Vagina (tissue), 2 donors: Measurements from ENCODE around the gene KCNMB3. TPM values are rescaled to one million over a fixed set of nuclear protein-coding genes. Genes with fewer than 3 reads are reported as not detected.
"Not testable (repeated sequence)": the region's sequence is repeated elsewhere in the genome, so short reads cannot be mapped to it uniquely, and the experiment has no call there.

Experiments
- DNase-seq, 2 donors: peaks; one replicate each; pipeline ENCODE4 v3.0.0-alpha.2; 2017; ENCODE audit errors: extremely low spot score in 2 of 2
- H3K27ac ChIP-seq: fragments of 200-600 bp; sonication (generic); one replicate; pipeline ENCODE4 v1.5.1; 2019
- H3K27me3 ChIP-seq: fragments of 200-600 bp; sonication (generic); one replicate; pipeline ENCODE4 v1.5.1; 2019
- H3K36me3 ChIP-seq, 2 donors: fragments of 200-600 bp; sonication (generic); one replicate each; pipeline ENCODE4 v1.5.1; 2017 to 2019
- H3K4me1 ChIP-seq: fragments of 200-600 bp; sonication (generic); one replicate; pipeline ENCODE4 v1.5.1; 2019
- H3K4me3 ChIP-seq, 2 donors: fragments of 200-600 bp; sonication (generic); 1 replicate in 1 of 2; 2 replicates in 1 of 2; pipeline ENCODE4 v1.5.1; 2016 to 2019
- H3K9me3 ChIP-seq: fragments of 200-600 bp; sonication (generic); one replicate; pipeline ENCODE4 v1.5.1; 2019
- POLR2A ChIP-seq, 2 donors: fragments of 450-650 bp; IDR thresholded peaks; one replicate each; pipeline ENCODE4 v1.6.1; 2017; ENCODE audit warnings: antibody characterized with exemption in 2 of 2, mild to moderate bottlenecking in 2 of 2, moderate library complexity in 2 of 2
- POLR2AphosphoS5 ChIP-seq, 2 donors: sonication (generic); formaldehyde crosslinking; IDR thresholded peaks; one replicate each; pipeline ENCODE4 v1.9.0; 2017; ENCODE audit warnings: antibody characterized with exemption in 2 of 2, mild to moderate bottlenecking in 2 of 2, low read depth in 1 of 2; ENCODE audit not compliant: insufficient read depth in 1 of 2
- intact Hi-C: fragments of 100-400 bp; cut with DNase I; formaldehyde crosslinking; loops from one replicate; pipeline ENCODE4 v1.15.1; 2023
- total RNA-seq: library from RNA; depleted of rRNA; stranded (reverse); fragments of >200 nt; gene quantifications from one replicate; pipeline ENCODE4 v1.2.3, GENCODE V29; 2016
- TF ChIP-seq, protein P1 (sequence below), 3 experiments: fragments of 450-650 bp in 2 of 3; fragments of 200-600 bp in 1 of 3; sonication (generic) in 1 of 3; IDR thresholded peaks; one replicate each; pipeline ENCODE4 v1.5.1; 2017 to 2019; ENCODE audit warnings: antibody characterized with exemption in 3 of 3, mild to moderate bottlenecking in 2 of 3, moderate library complexity in 2 of 3

The KCNMB3 gene
- total RNA-seq, 1 donor from 2014 or later, result 1.2 TPM

DNA sequence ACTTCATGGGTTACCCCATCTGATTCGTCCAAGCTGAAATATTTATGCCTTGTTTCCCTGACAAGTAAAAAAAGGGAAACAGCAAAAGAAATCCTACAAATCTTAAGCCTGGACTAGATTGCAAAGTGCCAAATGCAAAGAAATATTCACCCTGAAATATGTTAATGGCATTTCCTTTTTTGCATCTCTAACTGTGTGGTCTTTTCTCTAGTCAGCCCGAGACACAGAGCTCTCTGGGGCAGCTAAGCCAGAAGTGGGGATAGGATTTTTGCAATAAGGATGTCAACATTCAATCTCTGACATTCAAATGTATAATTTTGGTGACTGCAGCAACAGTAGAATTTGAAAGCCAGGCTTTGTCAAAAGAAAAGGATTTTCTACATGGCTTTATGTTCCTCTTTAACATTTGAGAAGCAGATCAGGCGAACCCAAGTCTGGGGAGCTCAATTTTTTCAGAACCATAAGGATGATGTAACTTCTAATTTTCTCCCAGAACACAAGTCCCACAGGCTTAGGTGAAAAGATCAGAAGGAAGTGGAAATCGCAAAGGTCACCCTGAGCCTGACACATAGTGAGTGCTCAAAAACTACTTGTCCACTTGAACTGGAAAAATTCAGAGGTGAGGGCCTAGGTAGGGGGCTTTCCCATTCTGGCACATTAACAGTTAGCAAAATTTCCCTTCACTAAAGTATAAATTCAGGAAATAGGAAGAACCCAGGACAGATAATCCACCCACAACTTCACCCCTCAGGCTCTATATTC lies 28.2 kb upstream of the KCNMB3 start:
- H3K9me3 ChIP-seq, result no peaks in the 10 kb centered on the region
- no peak overlapping the region for H3K4me3 ChIP-seq
- no peak for DNase-seq
- no peak overlapping the region for H3K27ac ChIP-seq
- intact Hi-C loops, result no loop called here
- no peaks in the 10 kb centered on the region for H3K27me3 ChIP-seq
- TF ChIP-seq POLR2AphosphoS5 (IDR thresholded peaks at IDR 0.05; ENCODE audit: insufficient read depth in 1 of 2, low read depth in 1 of 2) (no peak), POLR2A (IDR thresholded peaks at IDR 0.05) (no peak)
- TF ChIP-seq, protein P1, sequence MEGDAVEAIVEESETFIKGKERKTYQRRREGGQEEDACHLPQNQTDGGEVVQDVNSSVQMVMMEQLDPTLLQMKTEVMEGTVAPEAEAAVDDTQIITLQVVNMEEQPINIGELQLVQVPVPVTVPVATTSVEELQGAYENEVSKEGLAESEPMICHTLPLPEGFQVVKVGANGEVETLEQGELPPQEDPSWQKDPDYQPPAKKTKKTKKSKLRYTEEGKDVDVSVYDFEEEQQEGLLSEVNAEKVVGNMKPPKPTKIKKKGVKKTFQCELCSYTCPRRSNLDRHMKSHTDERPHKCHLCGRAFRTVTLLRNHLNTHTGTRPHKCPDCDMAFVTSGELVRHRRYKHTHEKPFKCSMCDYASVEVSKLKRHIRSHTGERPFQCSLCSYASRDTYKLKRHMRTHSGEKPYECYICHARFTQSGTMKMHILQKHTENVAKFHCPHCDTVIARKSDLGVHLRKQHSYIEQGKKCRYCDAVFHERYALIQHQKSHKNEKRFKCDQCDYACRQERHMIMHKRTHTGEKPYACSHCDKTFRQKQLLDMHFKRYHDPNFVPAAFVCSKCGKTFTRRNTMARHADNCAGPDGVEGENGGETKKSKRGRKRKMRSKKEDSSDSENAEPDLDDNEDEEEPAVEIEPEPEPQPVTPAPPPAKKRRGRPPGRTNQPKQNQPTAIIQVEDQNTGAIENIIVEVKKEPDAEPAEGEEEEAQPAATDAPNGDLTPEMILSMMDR (IDR thresholded peaks at IDR 0.05), result no peak
- no peaks in the 10 kb centered on the region for H3K36me3 ChIP-seq
- H3K4me1 ChIP-seq, result no peaks in the 10 kb centered on the region

DNA sequence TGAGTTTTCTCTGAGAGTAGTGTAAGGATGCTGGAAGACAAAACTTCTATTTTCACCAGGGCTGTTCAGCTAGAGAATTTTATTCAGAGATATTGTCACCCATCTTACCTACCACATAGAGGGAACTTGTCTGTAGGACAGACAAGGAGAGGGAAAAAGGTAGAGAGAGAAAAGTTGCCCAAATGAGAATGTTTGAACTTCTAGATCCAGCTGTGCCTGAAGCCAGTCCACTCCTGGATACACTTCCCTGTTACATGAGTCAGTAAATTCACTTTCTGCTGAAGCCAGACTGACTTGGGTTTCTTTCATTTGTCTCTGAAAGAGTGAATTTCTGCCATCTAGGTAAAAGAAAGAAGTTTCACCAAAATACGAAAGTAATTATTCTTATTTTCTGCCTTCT lies 27.2 kb upstream of the KCNMB3 start:
- H3K9me3 ChIP-seq, result no peaks in the 10 kb centered on the region
- DNase-seq, result no peak
- H3K4me1 ChIP-seq, result no peaks in the 10 kb centered on the region
- H3K4me3 ChIP-seq, result no peak overlapping the region
- TF ChIP-seq POLR2A (IDR thresholded peaks at IDR 0.05) (no peak), POLR2AphosphoS5 (IDR thresholded peaks at IDR 0.05; ENCODE audit: insufficient read depth in 1 of 2, low read depth in 1 of 2) (no peak)
- TF ChIP-seq, protein P1 (IDR thresholded peaks at IDR 0.05), result no peak
- no peak overlapping the region for H3K27ac ChIP-seq
- H3K36me3 ChIP-seq, result no peaks in the 10 kb centered on the region
- intact Hi-C loops, result no loop called here
- H3K27me3 ChIP-seq, result no peaks in the 10 kb centered on the region

DNA sequence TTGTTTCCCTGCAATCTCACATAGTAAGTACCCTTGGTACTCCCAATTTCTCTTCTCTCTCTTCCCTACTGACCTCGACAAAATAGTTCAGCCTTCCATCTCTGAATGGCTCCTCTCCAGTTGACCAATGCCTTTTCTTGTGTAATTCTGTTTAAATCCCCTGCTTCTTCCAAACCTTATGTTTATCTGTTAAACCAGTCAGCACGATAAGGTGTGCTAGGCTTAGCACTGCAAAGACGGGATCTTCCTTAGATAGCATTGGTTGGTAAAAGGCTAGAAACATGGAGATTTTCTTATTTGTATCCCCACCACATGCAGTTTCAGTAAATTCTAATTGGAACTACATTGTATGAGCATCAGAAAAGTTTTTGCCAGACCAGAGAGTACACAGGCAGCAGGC lies 25.8 kb upstream of the KCNMB3 start:
- TF ChIP-seq POLR2AphosphoS5 (IDR thresholded peaks at IDR 0.05; ENCODE audit: insufficient read depth in 1 of 2, low read depth in 1 of 2) (no peak), POLR2A (IDR thresholded peaks at IDR 0.05) (no peak)
- TF ChIP-seq, protein P1 (IDR thresholded peaks at IDR 0.05), result no peak
- no peaks in the 10 kb centered on the region for H3K4me1 ChIP-seq
- H3K4me3 ChIP-seq, result no peak overlapping the region
- H3K27ac ChIP-seq, result no peak overlapping the region
- H3K27me3 ChIP-seq, result no peaks in the 10 kb centered on the region
- no peaks in the 10 kb centered on the region for H3K9me3 ChIP-seq
- DNase-seq, result no peak
- no peaks in the 10 kb centered on the region for H3K36me3 ChIP-seq
- intact Hi-C loops, result no loop called here

DNA sequence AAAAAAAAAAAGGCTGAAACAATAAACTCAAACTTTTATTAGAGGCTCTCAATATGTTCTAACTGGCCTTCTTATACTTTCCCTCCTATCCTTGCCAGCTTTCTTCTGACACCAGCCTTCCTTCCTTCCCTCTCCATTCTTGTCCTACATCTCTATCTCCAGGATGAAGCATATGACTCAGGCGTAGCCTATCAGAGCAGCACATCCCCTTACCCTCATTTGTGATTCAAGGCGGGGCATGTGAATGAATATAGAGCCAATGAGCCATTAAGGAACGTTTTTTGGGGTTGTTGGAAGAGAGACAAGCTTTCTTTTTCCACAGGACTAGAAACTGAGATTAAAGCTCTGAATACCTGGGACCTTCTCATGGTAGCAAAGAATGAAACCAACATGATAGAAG lies 25.1 kb upstream of the KCNMB3 start:
- DNase-seq, result no peak
- no peaks in the 10 kb centered on the region for H3K27me3 ChIP-seq
- intact Hi-C loops, result no loop called here
- TF ChIP-seq POLR2AphosphoS5 (IDR thresholded peaks at IDR 0.05; ENCODE audit: insufficient read depth in 1 of 2, low read depth in 1 of 2) (no peak), POLR2A (IDR thresholded peaks at IDR 0.05) (no peak)
- TF ChIP-seq, protein P1 (IDR thresholded peaks at IDR 0.05), result no peak
- H3K4me3 ChIP-seq, result no peak overlapping the region
- H3K27ac ChIP-seq, result no peak overlapping the region
- no peaks in the 10 kb centered on the region for H3K9me3 ChIP-seq
- no peaks in the 10 kb centered on the region for H3K36me3 ChIP-seq
- H3K4me1 ChIP-seq, result no peaks in the 10 kb centered on the region

DNA sequence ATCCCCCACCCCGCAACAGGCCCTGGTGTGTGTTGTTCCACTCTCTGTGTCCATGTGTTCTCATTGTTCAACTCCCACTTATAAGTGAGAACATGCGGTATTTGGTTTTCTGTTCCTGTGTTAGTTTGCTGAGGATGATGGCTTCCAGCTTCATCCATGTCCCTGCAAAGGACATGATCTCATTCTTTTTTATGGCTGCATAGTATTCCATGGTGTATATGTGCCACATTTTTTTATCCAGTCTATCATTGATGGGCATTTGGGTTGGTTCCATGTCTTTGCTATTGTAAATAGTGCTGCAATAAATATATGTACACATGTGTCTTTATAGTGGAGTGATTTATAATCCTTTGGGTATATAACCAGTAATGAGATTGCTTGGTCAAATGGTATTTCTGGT lies 23.5 kb upstream of the KCNMB3 start:
- H3K4me3 ChIP-seq, H3K27ac ChIP-seq, DNase-seq, H3K36me3 ChIP-seq, H3K9me3 ChIP-seq, H3K4me1 ChIP-seq, H3K27me3 ChIP-seq, intact Hi-C loops: not testable (repeated sequence)
